ENCODE results near the gene ZBTB1.
"Not testable (repeated sequence)": the region's sequence is repeated elsewhere in the genome, so short reads cannot be mapped to it uniquely, and the experiment has no call there.

ZBTB1 gene

GRCh38 chr14:64569646-64570045 is 65.1 kb downstream of the ZBTB1 start:
- not testable (repeated sequence) for DNase-seq (ENCODE audit: low read depth)

- DNase-seq (ENCODE audit: low read depth) = no peak
These were observed 68.0 kb downstream of the ZBTB1 start for GRCh38 chr14:64572386-64573104.

- no peak for DNase-seq (ENCODE audit: low read depth)
These were observed 68.5 kb downstream of the ZBTB1 start for GRCh38 chr14:64573109-64573508.

Data from amniotic epithelial cell (primary cell).